K562 (cell line): Measurements from ENCODE around the gene HAPLN2. TPM values are rescaled to one million over a fixed set of nuclear protein-coding genes. Genes with fewer than 3 reads are reported as not detected.
A peak's percentile ranks its signal among the peaks of the same experiment; 100 is the strongest.

Experiments used
- CHD4 ChIP-seq: fragments of 200-600 bp; sonication (generic); IDR thresholded peaks from 3 replicates; pipeline ENCODE4 v1.6.1; 2012; ENCODE audit warnings: low read depth, mild to moderate bottlenecking, mixed read lengths, low read length, inconsistent platforms; ENCODE audit not compliant: insufficient read depth, insufficient replicate concordance, poor library complexity, severe bottlenecking
- ERF ChIP-seq: fragments of 450-650 bp; formaldehyde crosslinking; IDR thresholded peaks from 2 replicates; pipeline ENCODE4 v1.4.0; 2020; ENCODE audit warnings: mild to moderate bottlenecking, mixed read lengths
- ETV6 ChIP-seq, 3 experiments: fragments of 150-350 bp in 1 of 3; sonication (generic) in 1 of 3; formaldehyde crosslinking in 1 of 3; IDR thresholded peaks; 2 replicates each; pipeline versions ENCODE4 v1.6.1 to v1.8.0; 2014 to 2022; ENCODE audit warnings: borderline replicate concordance in 2 of 3, low read depth in 2 of 3, antibody characterized with exemption in 1 of 3, low read length in 1 of 3, mild to moderate bottlenecking in 1 of 3, missing genetic modification reagents in 1 of 3
- FOXA3 ChIP-seq, 2 experiments: fragments of 450-650 bp in 1 of 2; sonication (generic) in 1 of 2; formaldehyde crosslinking; IDR thresholded peaks in 1 of 2; conservative IDR thresholded peaks in 1 of 2; 2 replicates each; pipeline versions ENCODE4 v1.4.0 to v1.8.0; 2020 to 2022; ENCODE audit warnings: mild to moderate bottlenecking in 2 of 2, missing genetic modification reagents in 1 of 2
- GTF2A2 ChIP-seq: IDR thresholded peaks from 2 replicates; pipeline ENCODE4 v1.6.1; 2016; ENCODE audit warnings: mild to moderate bottlenecking, missing genetic modification characterization, missing compliant biosample characterization
- NR1H2 ChIP-seq: sonication (generic); formaldehyde crosslinking; IDR thresholded peaks from 2 replicates; pipeline ENCODE4 v1.4.0; 2020; ENCODE audit warnings: mild to moderate bottlenecking, missing genetic modification reagents
- SLC30A9 ChIP-seq: fragments of 250-450 bp; sonication (Bioruptor Pico); IDR thresholded peaks from 2 replicates; pipeline ENCODE4 v1.8.0; 2022; ENCODE audit warnings: mild to moderate bottlenecking, moderate library complexity
- TBP ChIP-seq: optimal IDR thresholded peaks from 2 replicates; pipeline ENCODE3; 2011; ENCODE audit warnings: low read depth, low read length, improper control_type of control experiment
- TFAM ChIP-seq: fragments of 250-450 bp; sonication (Bioruptor Pico); conservative IDR thresholded peaks from 2 replicates; pipeline ENCODE4 v1.5.0; 2021; ENCODE audit warnings: mild to moderate bottlenecking, moderate library complexity
- ZBTB17 ChIP-seq: fragments of 450-650 bp; formaldehyde crosslinking; IDR thresholded peaks from 2 replicates; pipeline ENCODE4 v1.4.0; 2020; ENCODE audit warnings: mild to moderate bottlenecking
- ZC3H11A ChIP-seq: IDR thresholded peaks from 2 replicates; pipeline ENCODE4 v1.6.1; 2012; ENCODE audit warnings: low read depth, low read length, improper control_type of control experiment
- ZNF12 ChIP-seq: sonication (generic); formaldehyde crosslinking; IDR thresholded peaks from 2 replicates; pipeline ENCODE4 v1.4.0; 2020; ENCODE audit warnings: mild to moderate bottlenecking, missing genetic modification reagents
- ZNF551 ChIP-seq: fragments of 250-450 bp; sonication (Bioruptor Pico); IDR thresholded peaks from 2 replicates; pipeline ENCODE4 v1.5.0; 2021; ENCODE audit warnings: mild to moderate bottlenecking, moderate library complexity
- ZNF696 ChIP-seq: fragments of 250-450 bp; sonication (Bioruptor Pico); conservative IDR thresholded peaks from 2 replicates; pipeline ENCODE4 v1.4.0; 2020; ENCODE audit warnings: mild to moderate bottlenecking, moderate library complexity
- polyA plus RNA-seq, 8 experiments: library from polyadenylated mRNA; depleted of rRNA in 4 of 8; stranded (reverse) in 5 of 8; unstranded in 3 of 8; fragments of >200 nt; fragmentation: Nextera tagmentation in 2 of 8; fragmentation: Illumina TruSeq in 1 of 8; extraction: Ambion mirVana in 2 of 8; extraction: Trizol in 1 of 8; gene quantifications; 2 replicates each; pipeline versions ENCODE4 v1.2.1 to v1.2.3, GENCODE V29; 2011 to 2014; ENCODE audit warnings: inconsistent platforms in 1 of 8, missing spikeins in 1 of 8
- total RNA-seq, 7 experiments: library from RNA; depleted of rRNA in 6 of 7; stranded (reverse); fragments of >200 nt in 6 of 7; fragmentation: Illumina TruSeq in 2 of 7; extraction: Trizol in 2 of 7; gene quantifications; 2 replicates each; pipeline versions ENCODE4 v1.2.1 to v1.2.3, GENCODE V29; 2011 to 2021; ENCODE audit warnings: low replicate concordance in 1 of 7
- TF ChIP-seq, protein P1 (sequence below): fragments of 250-450 bp; sonication (Bioruptor Pico); IDR thresholded peaks from 2 replicates; pipeline ENCODE4 v1.4.0; 2020; ENCODE audit warnings: mild to moderate bottlenecking
- TF ChIP-seq, protein P2 (sequence below): fragments of 200-800 bp; sonication (Bioruptor generic); IDR thresholded peaks from 2 replicates; pipeline ENCODE4 v1.6.1; 2017; ENCODE audit warnings: missing genetic modification characterization, missing compliant biosample characterization
- TF ChIP-seq, protein P3 (sequence below): fragments of 450-650 bp; formaldehyde crosslinking; IDR thresholded peaks from 2 replicates; pipeline ENCODE4 v1.4.0; 2020; ENCODE audit warnings: mild to moderate bottlenecking, mixed read lengths

Gene HAPLN2
- total and polyA plus RNA-seq, 9 of the 15 experiments (the other 6 are each of a cell fraction or from before 2014, with no cell fraction given), result 0.14 to 5.2 (median 3.8) TPM; not detected in 4

DNA sequence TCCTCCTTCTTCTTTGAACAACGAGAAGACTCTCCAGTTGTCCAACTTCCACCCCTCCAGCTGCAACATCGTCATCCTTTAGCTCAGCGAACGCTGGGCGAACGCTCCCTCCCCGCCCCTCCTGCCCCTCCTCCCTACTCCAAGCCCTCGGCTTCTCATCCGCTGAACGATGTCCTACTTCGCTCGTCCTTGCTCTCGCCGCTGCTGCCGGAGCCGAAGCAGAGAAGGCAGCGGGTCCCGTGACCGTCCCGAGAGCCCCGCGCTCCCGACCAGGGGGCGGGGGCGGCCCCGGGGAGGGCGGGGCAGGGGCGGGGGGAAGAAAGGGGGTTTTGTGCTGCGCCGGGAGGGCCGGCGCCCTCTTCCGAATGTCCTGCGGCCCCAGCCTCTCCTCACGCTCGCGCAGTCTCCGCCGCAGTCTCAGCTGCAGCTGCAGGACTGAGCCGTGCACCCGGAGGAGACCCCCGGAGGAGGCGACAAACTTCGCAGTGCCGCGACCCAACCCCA, 22.6 kb downstream of the HAPLN2 start, which contains the start of gene BCAN (continued):
- TF ChIP-seq, protein P1, sequence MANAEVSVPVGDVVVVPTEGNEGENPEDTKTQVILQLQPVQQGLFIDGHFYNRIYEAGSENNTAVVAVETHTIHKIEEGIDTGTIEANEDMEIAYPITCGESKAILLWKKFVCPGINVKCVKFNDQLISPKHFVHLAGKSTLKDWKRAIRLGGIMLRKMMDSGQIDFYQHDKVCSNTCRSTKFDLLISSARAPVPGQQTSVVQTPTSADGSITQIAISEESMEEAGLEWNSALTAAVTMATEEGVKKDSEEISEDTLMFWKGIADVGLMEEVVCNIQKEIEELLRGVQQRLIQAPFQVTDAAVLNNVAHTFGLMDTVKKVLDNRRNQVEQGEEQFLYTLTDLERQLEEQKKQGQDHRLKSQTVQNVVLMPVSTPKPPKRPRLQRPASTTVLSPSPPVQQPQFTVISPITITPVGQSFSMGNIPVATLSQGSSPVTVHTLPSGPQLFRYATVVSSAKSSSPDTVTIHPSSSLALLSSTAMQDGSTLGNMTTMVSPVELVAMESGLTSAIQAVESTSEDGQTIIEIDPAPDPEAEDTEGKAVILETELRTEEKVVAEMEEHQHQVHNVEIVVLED, result no peak
- TF ChIP-seq, protein P2, sequence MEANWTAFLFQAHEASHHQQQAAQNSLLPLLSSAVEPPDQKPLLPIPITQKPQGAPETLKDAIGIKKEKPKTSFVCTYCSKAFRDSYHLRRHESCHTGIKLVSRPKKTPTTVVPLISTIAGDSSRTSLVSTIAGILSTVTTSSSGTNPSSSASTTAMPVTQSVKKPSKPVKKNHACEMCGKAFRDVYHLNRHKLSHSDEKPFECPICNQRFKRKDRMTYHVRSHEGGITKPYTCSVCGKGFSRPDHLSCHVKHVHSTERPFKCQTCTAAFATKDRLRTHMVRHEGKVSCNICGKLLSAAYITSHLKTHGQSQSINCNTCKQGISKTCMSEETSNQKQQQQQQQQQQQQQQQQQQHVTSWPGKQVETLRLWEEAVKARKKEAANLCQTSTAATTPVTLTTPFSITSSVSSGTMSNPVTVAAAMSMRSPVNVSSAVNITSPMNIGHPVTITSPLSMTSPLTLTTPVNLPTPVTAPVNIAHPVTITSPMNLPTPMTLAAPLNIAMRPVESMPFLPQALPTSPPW (CRISPR knock-in tag), result peak; percentile 29; the same call in 1 of the 2 replicates
- TF ChIP-seq CHD4 (no peak), ZBTB17 (CRISPR knock-in tag) (no peak), GTF2A2 (tag) (no peak), ETV6 (IDR thresholded peaks at IDR 0.05; ENCODE audit: borderline replicate concordance in 1 of 2, low read depth in 2 of 2, low read length in 1 of 2) (no peak), ETV6 (CRISPR knock-in tag; IDR thresholded peaks at IDR 0.05; ENCODE audit: borderline replicate concordance) (no peak), ZNF696 (CRISPR knock-in tag) (no peak), TBP (no peak), FOXA3 (CRISPR knock-in tag; conservative IDR thresholded peaks at IDR 0.05 in 1 of 2, IDR thresholded peaks at IDR 0.05 in 1 of 2) (no peak), ZNF551 (CRISPR knock-in tag) (no peak), TFAM (no peak), ZC3H11A (no peak), SLC30A9 (CRISPR knock-in tag) (no peak), ZNF12 (CRISPR knock-in tag) (no peak), NR1H2 (no peak), ERF (no peak)
- TF ChIP-seq, protein P3, sequence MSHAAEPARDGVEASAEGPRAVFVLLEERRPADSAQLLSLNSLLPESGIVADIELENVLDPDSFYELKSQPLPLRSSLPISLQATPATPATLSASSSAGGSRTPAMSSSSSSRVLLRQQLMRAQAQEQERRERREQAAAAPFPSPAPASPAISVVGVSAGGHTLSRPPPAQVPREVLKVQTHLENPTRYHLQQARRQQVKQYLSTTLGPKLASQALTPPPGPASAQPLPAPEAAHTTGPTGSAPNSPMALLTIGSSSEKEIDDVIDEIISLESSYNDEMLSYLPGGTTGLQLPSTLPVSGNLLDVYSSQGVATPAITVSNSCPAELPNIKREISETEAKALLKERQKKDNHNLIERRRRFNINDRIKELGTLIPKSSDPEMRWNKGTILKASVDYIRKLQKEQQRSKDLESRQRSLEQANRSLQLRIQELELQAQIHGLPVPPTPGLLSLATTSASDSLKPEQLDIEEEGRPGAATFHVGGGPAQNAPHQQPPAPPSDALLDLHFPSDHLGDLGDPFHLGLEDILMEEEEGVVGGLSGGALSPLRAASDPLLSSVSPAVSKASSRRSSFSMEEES (CRISPR knock-in tag), result no peak
- TF ChIP-seq, all 486 proteins: peak for 3
